Measurements from ENCODE around the gene NLGN1.

DNA sequence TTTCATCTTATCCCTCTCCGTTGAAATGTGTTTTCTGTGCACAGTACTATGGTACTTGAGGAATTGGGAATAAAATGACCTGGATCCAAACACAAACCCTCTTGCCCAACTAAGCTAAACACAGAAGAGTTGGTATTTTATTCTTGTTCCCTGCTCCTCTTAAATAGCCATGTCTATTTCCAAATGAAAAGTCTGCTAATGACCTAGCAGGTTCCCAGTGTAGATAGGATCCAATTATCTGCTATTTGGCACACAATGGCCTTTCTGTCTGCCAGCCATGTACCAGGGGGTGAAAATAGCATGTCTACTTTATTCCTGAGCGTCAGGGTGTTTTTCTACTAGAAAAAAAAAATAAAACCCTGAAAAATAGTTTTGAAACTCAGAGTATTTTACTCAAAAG, 804.6 kb downstream of the NLGN1 start:
- TF ChIP-seq, protein P1, sequence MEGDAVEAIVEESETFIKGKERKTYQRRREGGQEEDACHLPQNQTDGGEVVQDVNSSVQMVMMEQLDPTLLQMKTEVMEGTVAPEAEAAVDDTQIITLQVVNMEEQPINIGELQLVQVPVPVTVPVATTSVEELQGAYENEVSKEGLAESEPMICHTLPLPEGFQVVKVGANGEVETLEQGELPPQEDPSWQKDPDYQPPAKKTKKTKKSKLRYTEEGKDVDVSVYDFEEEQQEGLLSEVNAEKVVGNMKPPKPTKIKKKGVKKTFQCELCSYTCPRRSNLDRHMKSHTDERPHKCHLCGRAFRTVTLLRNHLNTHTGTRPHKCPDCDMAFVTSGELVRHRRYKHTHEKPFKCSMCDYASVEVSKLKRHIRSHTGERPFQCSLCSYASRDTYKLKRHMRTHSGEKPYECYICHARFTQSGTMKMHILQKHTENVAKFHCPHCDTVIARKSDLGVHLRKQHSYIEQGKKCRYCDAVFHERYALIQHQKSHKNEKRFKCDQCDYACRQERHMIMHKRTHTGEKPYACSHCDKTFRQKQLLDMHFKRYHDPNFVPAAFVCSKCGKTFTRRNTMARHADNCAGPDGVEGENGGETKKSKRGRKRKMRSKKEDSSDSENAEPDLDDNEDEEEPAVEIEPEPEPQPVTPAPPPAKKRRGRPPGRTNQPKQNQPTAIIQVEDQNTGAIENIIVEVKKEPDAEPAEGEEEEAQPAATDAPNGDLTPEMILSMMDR (IDR thresholded peaks at IDR 0.05): no peak
- no peak for TF ChIP-seq POLR2A (IDR thresholded peaks at IDR 0.05)

All from heart left ventricle (tissue), 13 donors.